SU-DHL-6 (cell line): ENCODE data around the gene BPIFB6.

Experiments
- EZH2phosphoT487 ChIP-seq: fragments of 200-600 bp; sonication (generic), shearing (Covaris generic); conservative IDR thresholded peaks from 2 replicates; pipeline ENCODE4 v1.6.1; 2018; ENCODE audit warnings: mild to moderate bottlenecking, antibody characterized with exemption, low read length, moderate library complexity, mixed read lengths
- TF ChIP-seq, protein P1 (sequence below): fragments of 200-600 bp; sonication (generic); IDR thresholded peaks from one replicate; pipeline ENCODE4 v1.5.1; 2017; ENCODE audit warnings: antibody characterized with exemption, mild to moderate bottlenecking, low read length, moderate library complexity; ENCODE audit not compliant: insufficient read depth, poor library complexity, severe bottlenecking

DNA sequence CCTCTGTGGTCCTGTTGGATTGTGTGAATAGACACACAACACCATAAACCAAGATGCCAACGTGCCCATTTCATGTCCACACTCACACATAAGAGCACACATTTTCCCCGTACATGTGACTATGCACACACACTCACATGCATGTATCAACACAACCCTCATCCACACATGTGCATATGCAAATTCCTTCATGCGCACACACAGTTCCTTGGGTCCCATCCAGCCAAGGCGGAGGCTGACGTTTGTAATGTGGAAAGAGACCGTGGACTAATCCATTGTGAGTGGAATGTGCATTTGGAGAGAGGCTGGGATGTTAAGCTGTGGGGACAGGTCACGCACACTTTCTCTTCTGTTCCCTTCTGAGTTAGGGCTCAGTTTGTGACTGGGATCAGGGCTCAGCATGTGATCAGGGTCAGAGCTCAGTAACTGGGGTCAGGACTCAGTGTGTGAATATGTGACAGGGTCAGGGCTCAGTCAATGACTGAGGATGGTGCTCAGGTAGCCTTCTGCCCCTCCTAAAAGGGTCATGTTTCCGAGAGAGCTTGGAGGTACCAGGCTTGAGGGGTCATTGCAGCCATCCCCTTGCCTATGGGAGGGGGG, 24.6 kb upstream of the BPIFB6 start:
- TF ChIP-seq, protein P1, sequence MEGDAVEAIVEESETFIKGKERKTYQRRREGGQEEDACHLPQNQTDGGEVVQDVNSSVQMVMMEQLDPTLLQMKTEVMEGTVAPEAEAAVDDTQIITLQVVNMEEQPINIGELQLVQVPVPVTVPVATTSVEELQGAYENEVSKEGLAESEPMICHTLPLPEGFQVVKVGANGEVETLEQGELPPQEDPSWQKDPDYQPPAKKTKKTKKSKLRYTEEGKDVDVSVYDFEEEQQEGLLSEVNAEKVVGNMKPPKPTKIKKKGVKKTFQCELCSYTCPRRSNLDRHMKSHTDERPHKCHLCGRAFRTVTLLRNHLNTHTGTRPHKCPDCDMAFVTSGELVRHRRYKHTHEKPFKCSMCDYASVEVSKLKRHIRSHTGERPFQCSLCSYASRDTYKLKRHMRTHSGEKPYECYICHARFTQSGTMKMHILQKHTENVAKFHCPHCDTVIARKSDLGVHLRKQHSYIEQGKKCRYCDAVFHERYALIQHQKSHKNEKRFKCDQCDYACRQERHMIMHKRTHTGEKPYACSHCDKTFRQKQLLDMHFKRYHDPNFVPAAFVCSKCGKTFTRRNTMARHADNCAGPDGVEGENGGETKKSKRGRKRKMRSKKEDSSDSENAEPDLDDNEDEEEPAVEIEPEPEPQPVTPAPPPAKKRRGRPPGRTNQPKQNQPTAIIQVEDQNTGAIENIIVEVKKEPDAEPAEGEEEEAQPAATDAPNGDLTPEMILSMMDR = no peak
- no peak for TF ChIP-seq EZH2phosphoT487
